HepG2 (cell line): Measurements from ENCODE around the gene AQP12A. TPM values are rescaled to one million over a fixed set of nuclear protein-coding genes. Genes with fewer than 3 reads are reported as not detected.

Experiments
- ATAC-seq: fragments of 200-7000 bp; cut with Tn5 transposase; 3 replicates; pipeline ENCODE4 v1.9.1; 2020; ENCODE audit warnings: mild to moderate bottlenecking, moderate library complexity
- BruUV-seq: library from RNA; stranded (reverse); fragments of 400-500 nt; replicated peaks from 2 replicates; lab custom pipeline; 2021; lab: Mats Ljungman, UMichigan
- CTCF ChIA-PET: fragments of 300-600 bp; formaldehyde crosslinking; extraction: SDS; loops from one replicate; lab custom pipeline; 2021; ENCODE audit warnings: low total read pairs, inconsistent platforms, low intra/inter-chr PET ratio; lab: Yijun Ruan, JAX
- POLR2A ChIA-PET: fragments of 350-600 bp; sonication (Branson Sonifier 250); formaldehyde crosslinking; loops from one replicate; lab custom pipeline; 2020; ENCODE audit warnings: antibody characterized with exemption, inconsistent platforms; lab: Yijun Ruan, JAX
- DNase-seq: peaks from one replicate; pipeline ENCODE4 v3.0.0-alpha.2; 2015; ENCODE audit warnings: low spot score
- FAIRE-seq: peaks from 3 replicates; lab custom pipeline; 2011; peaks lifted over from hg19 to GRCh38; lab: Jason Lieb, UNC
- H2AFZ ChIP-seq: one replicate; pipeline ENCODE4 v1.6.1; 2011; ENCODE audit warnings: low read length, inconsistent platforms
- H3K27ac ChIP-seq: fragments of 300-600 bp; 3 replicates; pipeline ENCODE4 v1.8.0; 2011; ENCODE audit warnings: mixed run types, mild to moderate bottlenecking, mixed read lengths, low read length, inconsistent platforms; ENCODE audit not compliant: insufficient read depth; ENCODE audit errors: extremely low read length
- H3K27me3 ChIP-seq, 2 experiments: fragments of 200-600 bp in 1 of 2; 2 replicates in 1 of 2; 3 replicates in 1 of 2; pipeline versions ENCODE4 v1.6.0 to v1.8.0; 2011; ENCODE audit warnings: low read length in 2 of 2, mild to moderate bottlenecking in 2 of 2, moderate library complexity in 2 of 2, inconsistent platforms in 1 of 2; ENCODE audit not compliant: insufficient read depth in 2 of 2, control insufficient read depth in 1 of 2
- H3K36me3 ChIP-seq, 2 experiments: fragments of 200-600 bp in 1 of 2; replicated peaks in 1 of 2; 2 replicates in 1 of 2; 3 replicates in 1 of 2; pipeline versions ENCODE4 v1.5.1 to v1.8.0; 2011; ENCODE audit warnings: low read length in 2 of 2, inconsistent platforms in 1 of 2; ENCODE audit not compliant: insufficient read depth in 2 of 2, control insufficient read depth in 1 of 2
- H3K4me1 ChIP-seq: 2 replicates; pipeline ENCODE4 v1.5.1; 2012; ENCODE audit warnings: low read length, inconsistent platforms; ENCODE audit not compliant: insufficient read depth
- H3K4me2 ChIP-seq: 2 replicates; pipeline ENCODE4 v1.6.0; 2011; ENCODE audit warnings: low read depth, low read length, inconsistent platforms
- H3K4me3 ChIP-seq, 3 experiments: fragments of 200-600 bp in 1 of 3; sonication (generic), shearing (Covaris generic) in 1 of 3; replicated peaks in 1 of 3; 2 replicates each; pipeline ENCODE4 v1.5.1; 2011 to 2016; ENCODE audit warnings: low read length in 3 of 3, inconsistent platforms in 2 of 3, low read depth in 2 of 3, mild to moderate bottlenecking in 2 of 3, control low read depth in 1 of 3, mixed read lengths in 1 of 3; ENCODE audit not compliant: insufficient read depth in 1 of 3
- H3K79me2 ChIP-seq: one replicate; pipeline ENCODE4 v1.6.1; 2011; ENCODE audit warnings: low read length, inconsistent platforms; ENCODE audit not compliant: insufficient read depth
- H3K9ac ChIP-seq: 2 replicates; pipeline ENCODE4 v1.6.0; 2011; ENCODE audit warnings: mild to moderate bottlenecking, low read depth, low read length, inconsistent platforms; ENCODE audit not compliant: insufficient read depth
- H3K9me3 ChIP-seq: 2 replicates; pipeline ENCODE4 v1.5.1; 2012; ENCODE audit warnings: mild to moderate bottlenecking, low read length
- H4K20me1 ChIP-seq: 2 replicates; pipeline ENCODE4 v1.6.0; 2011; ENCODE audit warnings: inconsistent platforms, mild to moderate bottlenecking, low read length, moderate library complexity; ENCODE audit not compliant: insufficient read depth
- CC2D1A ChIP-seq: sonication (generic); formaldehyde crosslinking; IDR thresholded peaks from 2 replicates; pipeline ENCODE4 v1.8.1; 2023; ENCODE audit warnings: mild to moderate bottlenecking, missing genetic modification reagents
- KLF9 ChIP-seq: IDR thresholded peaks from 2 replicates; pipeline ENCODE4 v1.6.1; 2016; ENCODE audit warnings: low read depth
- MATR3 ChIP-seq: sonication (generic); formaldehyde crosslinking; IDR thresholded peaks from 2 replicates; pipeline ENCODE4 v1.4.0; 2020; ENCODE audit warnings: missing genetic modification reagents
- NONO ChIP-seq, 2 experiments: fragments of 450-650 bp in 1 of 2; sonication (generic) in 1 of 2; formaldehyde crosslinking in 1 of 2; IDR thresholded peaks in 1 of 2; conservative IDR thresholded peaks in 1 of 2; 2 replicates each; pipeline versions ENCODE4 v1.6.1 to v1.8.0; 2017 to 2022; ENCODE audit warnings: mild to moderate bottlenecking in 1 of 2, missing genetic modification reagents in 1 of 2, moderate library complexity in 1 of 2
- SKI ChIP-seq: fragments of 450-650 bp; IDR thresholded peaks from one replicate; pipeline ENCODE4 v1.6.1; 2018; ENCODE audit warnings: mild to moderate bottlenecking; ENCODE audit not compliant: partially characterized antibody
- SNAPC2 ChIP-seq: sonication (generic); formaldehyde crosslinking; IDR thresholded peaks from 2 replicates; pipeline ENCODE4 v1.8.1; 2022; ENCODE audit warnings: mild to moderate bottlenecking, missing genetic modification reagents
- SYNCRIP ChIP-seq: fragments of 200-400 bp; formaldehyde crosslinking; IDR thresholded peaks from 2 replicates; pipeline ENCODE4 v1.6.1; 2018; ENCODE audit warnings: mild to moderate bottlenecking, low read depth, low read length; ENCODE audit not compliant: insufficient read depth
- ZMYM4 ChIP-seq: sonication (generic); formaldehyde crosslinking; IDR thresholded peaks from 2 replicates; pipeline ENCODE4 v1.8.1; 2023; ENCODE audit warnings: mild to moderate bottlenecking, missing genetic modification reagents
- ZNF605 ChIP-seq: sonication (generic); formaldehyde crosslinking; IDR thresholded peaks from 2 replicates; pipeline ENCODE4 v1.8.0; 2022; ENCODE audit warnings: mild to moderate bottlenecking, missing genetic modification reagents
- ZNF878 ChIP-seq: sonication (generic); formaldehyde crosslinking; IDR thresholded peaks from 2 replicates; pipeline ENCODE4 v1.8.1; 2023; ENCODE audit warnings: mild to moderate bottlenecking, missing genetic modification reagents, moderate library complexity
- WGBS: methylation state at CpG from one replicate; pipeline ENCODE4 v1.1.6; 2017; ENCODE audit warnings: low lambda C conversion rate; 5-methylcytosine and 5-hydroxymethylcytosine counted together
- in situ Hi-C: cut with HindIII; loops from 2 replicates; pipeline ENCODE4 v1.10.0; 2017; ENCODE audit warnings: low pct_unique_long_range_greater_than_20kb; ENCODE audit not compliant: extremely low pct_ligation_motif_present
- intact Hi-C: fragments of 100-400 bp; cut with micrococcal nuclease; formaldehyde crosslinking; loops from one replicate; pipeline ENCODE4 v1.10.0; 2022; ENCODE audit not compliant: unreplicated experiment
- polyA plus RNA-seq, 8 experiments: library from polyadenylated mRNA; depleted of rRNA in 3 of 8; stranded (reverse) in 7 of 8; unstranded in 1 of 8; fragments of >200 nt; fragmentation: Illumina TruSeq in 4 of 8; extraction: Trizol in 4 of 8; gene quantifications; 2 replicates each; pipeline versions ENCODE4 v1.2.1 to v1.2.3, GENCODE V29; 2011 to 2016; ENCODE audit warnings: low read depth in 4 of 8, missing spikeins in 1 of 8, mixed read lengths in 1 of 8; ENCODE audit not compliant: insufficient read depth in 1 of 8
- total RNA-seq, 5 experiments: library from RNA; depleted of rRNA; stranded (reverse); fragments of >200 nt; fragmentation: Illumina TruSeq; extraction: Trizol; gene quantifications; 2 replicates each; pipeline ENCODE4 v1.2.3, GENCODE V29; 2016; ENCODE audit warnings: low read depth in 1 of 5
- TF ChIP-seq, protein P1 (sequence below): sonication (generic); formaldehyde crosslinking; IDR thresholded peaks from 2 replicates; pipeline ENCODE4 v1.5.0; 2020; ENCODE audit warnings: mild to moderate bottlenecking, low read depth, missing genetic modification reagents, borderline replicate concordance
- TF ChIP-seq, protein P2 (sequence below): sonication (generic); formaldehyde crosslinking; IDR thresholded peaks from 2 replicates; pipeline ENCODE4 v1.5.0; 2020; ENCODE audit warnings: mild to moderate bottlenecking, missing genetic modification reagents
- TF ChIP-seq, protein P3 (sequence below): sonication (generic); formaldehyde crosslinking; IDR thresholded peaks from 2 replicates; pipeline ENCODE4 v1.5.1; 2020; ENCODE audit warnings: mild to moderate bottlenecking, missing genetic modification reagents

The AQP12A gene
- total and polyA plus RNA-seq, 2 of the 13 experiments (the other 11 are each of a cell fraction or from before 2014, with no cell fraction given), result not detected

DNA sequence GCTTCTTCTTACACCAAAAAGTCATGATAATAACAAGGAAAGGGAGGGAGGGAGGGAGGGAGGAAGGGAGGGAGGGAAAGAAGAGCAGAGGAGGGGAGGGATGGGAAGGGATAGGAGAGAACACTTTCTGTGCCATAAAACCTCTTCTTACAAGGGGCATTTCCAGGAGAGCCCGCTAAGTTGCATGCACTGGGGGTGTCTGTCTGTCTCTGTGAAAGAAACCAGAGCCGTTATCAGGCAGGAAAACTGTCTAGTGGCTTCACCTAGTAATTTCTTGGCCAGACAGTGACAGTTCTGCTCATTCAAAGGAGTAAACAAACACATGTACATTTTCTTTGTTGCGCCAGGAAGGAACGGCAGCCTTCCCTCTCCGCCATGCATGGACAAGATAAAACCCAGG, 45.8 kb downstream of the AQP12A start (continued):
- TF ChIP-seq, protein P1, sequence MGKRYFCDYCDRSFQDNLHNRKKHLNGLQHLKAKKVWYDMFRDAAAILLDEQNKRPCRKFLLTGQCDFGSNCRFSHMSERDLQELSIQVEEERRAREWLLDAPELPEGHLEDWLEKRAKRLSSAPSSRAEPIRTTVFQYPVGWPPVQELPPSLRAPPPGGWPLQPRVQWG (CRISPR knock-in tag), result no peak
- TF ChIP-seq MATR3 (CRISPR knock-in tag) (no peak), SYNCRIP (no peak)

DNA sequence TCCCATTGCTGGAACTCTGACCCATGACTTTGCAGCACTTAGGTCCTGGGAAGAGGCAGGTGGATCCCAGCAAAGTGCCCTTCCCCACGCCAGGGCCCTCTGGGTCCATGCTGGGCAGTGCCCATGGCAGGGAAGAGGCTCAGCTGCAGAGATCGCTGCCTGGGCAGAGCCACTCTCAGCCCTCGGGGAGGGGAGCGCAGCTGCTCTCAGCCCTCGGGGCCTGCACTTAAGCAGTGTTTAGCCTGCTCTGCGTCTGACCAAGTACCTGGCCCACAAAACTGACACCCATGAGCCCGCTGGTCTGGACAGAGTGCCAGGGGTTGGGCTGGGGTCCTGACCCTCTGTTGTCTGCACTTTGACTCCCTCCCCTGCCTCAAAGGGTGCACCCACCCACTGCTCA, 46.3 kb downstream of the AQP12A start:
- BruUV-seq, result no TSS peak
- TF ChIP-seq NONO (IDR thresholded peaks at IDR 0.05), result no peak
- no peak for TF ChIP-seq NONO (CRISPR knock-in tag; conservative IDR thresholded peaks at IDR 0.05)
- no peak for TF ChIP-seq ZNF605
- no peak for TF ChIP-seq SNAPC2 (CRISPR knock-in tag)
- TF ChIP-seq ZNF878, result no peak
- TF ChIP-seq, protein P2, sequence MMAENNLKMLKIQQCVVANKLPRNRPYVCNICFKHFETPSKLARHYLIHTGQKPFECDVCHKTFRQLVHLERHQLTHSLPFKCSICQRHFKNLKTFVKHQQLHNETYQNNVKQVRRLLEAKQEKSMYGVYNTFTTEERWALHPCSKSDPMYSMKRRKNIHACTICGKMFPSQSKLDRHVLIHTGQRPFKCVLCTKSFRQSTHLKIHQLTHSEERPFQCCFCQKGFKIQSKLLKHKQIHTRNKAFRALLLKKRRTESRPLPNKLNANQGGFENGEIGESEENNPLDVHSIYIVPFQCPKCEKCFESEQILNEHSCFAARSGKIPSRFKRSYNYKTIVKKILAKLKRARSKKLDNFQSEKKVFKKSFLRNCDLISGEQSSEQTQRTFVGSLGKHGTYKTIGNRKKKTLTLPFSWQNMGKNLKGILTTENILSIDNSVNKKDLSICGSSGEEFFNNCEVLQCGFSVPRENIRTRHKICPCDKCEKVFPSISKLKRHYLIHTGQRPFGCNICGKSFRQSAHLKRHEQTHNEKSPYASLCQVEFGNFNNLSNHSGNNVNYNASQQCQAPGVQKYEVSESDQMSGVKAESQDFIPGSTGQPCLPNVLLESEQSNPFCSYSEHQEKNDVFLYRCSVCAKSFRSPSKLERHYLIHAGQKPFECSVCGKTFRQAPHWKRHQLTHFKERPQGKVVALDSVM (CRISPR knock-in tag), result no peak
- TF ChIP-seq, protein P3, sequence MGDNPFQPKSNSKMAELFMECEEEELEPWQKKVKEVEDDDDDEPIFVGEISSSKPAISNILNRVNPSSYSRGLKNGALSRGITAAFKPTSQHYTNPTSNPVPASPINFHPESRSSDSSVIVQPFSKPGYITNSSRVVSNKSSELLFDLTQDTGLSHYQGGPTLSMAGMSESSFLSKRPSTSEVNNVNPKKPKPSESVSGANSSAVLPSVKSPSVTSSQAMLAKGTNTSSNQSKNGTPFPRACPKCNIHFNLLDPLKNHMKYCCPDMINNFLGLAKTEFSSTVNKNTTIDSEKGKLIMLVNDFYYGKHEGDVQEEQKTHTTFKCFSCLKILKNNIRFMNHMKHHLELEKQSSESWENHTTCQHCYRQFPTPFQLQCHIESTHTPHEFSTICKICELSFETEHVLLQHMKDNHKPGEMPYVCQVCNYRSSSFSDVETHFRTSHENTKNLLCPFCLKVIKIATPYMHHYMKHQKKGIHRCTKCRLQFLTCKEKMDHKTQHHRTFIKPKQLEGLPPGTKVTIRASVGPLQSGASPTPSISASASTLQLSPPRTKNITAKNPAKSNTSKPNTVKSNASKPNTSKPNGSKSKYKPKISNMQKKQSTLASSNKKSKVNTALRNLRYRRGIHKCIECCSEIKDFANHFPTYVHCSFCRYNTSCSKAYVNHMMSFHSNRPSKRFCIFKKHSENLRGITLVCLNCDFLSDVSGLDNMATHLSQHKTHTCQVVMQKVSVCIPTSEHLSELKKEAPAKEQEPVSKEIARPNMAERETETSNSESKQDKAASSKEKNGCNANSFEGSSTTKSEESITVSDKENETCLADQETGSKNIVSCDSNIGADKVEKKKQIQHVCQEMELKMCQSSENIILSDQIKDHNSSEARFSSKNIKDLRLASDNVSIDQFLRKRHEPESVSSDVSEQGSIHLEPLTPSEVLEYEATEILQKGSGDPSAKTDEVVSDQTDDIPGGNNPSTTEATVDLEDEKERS, result no peak
- TF ChIP-seq SKI, result no peak
- no peak for TF ChIP-seq CC2D1A (CRISPR knock-in tag)
- no peak for TF ChIP-seq ZMYM4 (CRISPR knock-in tag)
- no peak for TF ChIP-seq KLF9 (CRISPR knock-in tag)

More for the DNA sequence above, 46.3 kb downstream of the AQP12A start:
- FAIRE-seq (no peak), DNase-seq (no peak), ATAC-seq (no peak)
- WGBS, result 0% methylated on average over 1 of the region's 7 CpGs
- intact Hi-C loops, result no loop called here
- Histone ChIP-seq H3K27me3 (peaks cover 52 to 99% of the 10 kb centered on the region in 2 experiments), H3K9ac (no peak overlapping the region), H3K79me2 (no peaks in the 10 kb centered on the region), H3K27ac (no peak overlapping the region), H3K36me3 (no peaks in the 10 kb centered on the region), H4K20me1 (peaks cover 4% of the 10 kb centered on the region; the same call in 1 of the 2 replicates), H2AFZ (no peak overlapping the region), H3K4me1 (no peaks in the 10 kb centered on the region), H3K4me3 (no peak overlapping the region), H3K4me2 (no peak overlapping the region), H3K9me3 (no peaks in the 10 kb centered on the region)
- ChIA-PET POLR2A (no interaction called here), CTCF (no interaction called here)
- in situ Hi-C loops, result no loop called here
